HG02852 (cell line): ENCODE results near the gene MARCHF6.
"Not testable (repeated sequence)": the region's sequence is repeated elsewhere in the genome, so short reads cannot be mapped to it uniquely, and the experiment has no call there.

Source experiments
- ATAC-seq: cut with Tn5 transposase; IDR thresholded peaks from one replicate; pipeline ENCODE4 v1.9.1; 2021; ENCODE audit warnings: mild to moderate bottlenecking, moderate library complexity; ENCODE audit not compliant: unreplicated experiment

The MARCHF6 gene

GRCh38 chr5:10344461-10345106 lies 8.9 kb upstream of the MARCHF6 start:
- ATAC-seq = not testable (repeated sequence)

GRCh38 chr5:10348258-10348657 lies 5.2 kb upstream of the MARCHF6 start:
- no peak for ATAC-seq

GRCh38 chr5:10351199-10351905 lies 2.1 kb upstream of the MARCHF6 start:
- ATAC-seq = no peak

- no peak for ATAC-seq
Measured at GRCh38 chr5:10351919-10352318, 1.6 kb upstream of the MARCHF6 start.

- ATAC-seq = peak; percentile 23
Measured at GRCh38 chr5:10352430-10353240, 860 bp upstream of the MARCHF6 start.

GRCh38 chr5:10354048-10354872 lies 765 bp downstream of the MARCHF6 start:
- peak; percentile 16 for ATAC-seq

- no peak for ATAC-seq
Measured at GRCh38 chr5:10355071-10355889, 1.8 kb downstream of the MARCHF6 start.

- no peak for ATAC-seq
Measured at GRCh38 chr5:10358999-10359398, 5.5 kb downstream of the MARCHF6 start.

GRCh38 chr5:10360686-10361085 lies 7.2 kb downstream of the MARCHF6 start:
- ATAC-seq = no peak

GRCh38 chr5:10363519-10364185 lies 10.2 kb downstream of the MARCHF6 start:
- ATAC-seq = no peak

- no peak for ATAC-seq
Measured at GRCh38 chr5:10364186-10364689, 10.7 kb downstream of the MARCHF6 start.

- ATAC-seq = no peak
Measured at GRCh38 chr5:10365782-10366181, 12.3 kb downstream of the MARCHF6 start.

- no peak for ATAC-seq
Measured at GRCh38 chr5:10366310-10367272, 13.1 kb downstream of the MARCHF6 start.

- ATAC-seq = no peak
Measured at GRCh38 chr5:10367579-10367978, 14.1 kb downstream of the MARCHF6 start.

- no peak for ATAC-seq
Measured at GRCh38 chr5:10370931-10371330, 17.4 kb downstream of the MARCHF6 start.

GRCh38 chr5:10371369-10371768 lies 17.9 kb downstream of the MARCHF6 start:
- not testable (repeated sequence) for ATAC-seq

GRCh38 chr5:10372726-10373709 lies 19.5 kb downstream of the MARCHF6 start:
- ATAC-seq = no peak
